ENCODE data around the gene LGALS1.
"Not testable (repeated sequence)": the region's sequence is repeated elsewhere in the genome, so short reads cannot be mapped to it uniquely, and the experiment has no call there.

The LGALS1 gene

DNA sequence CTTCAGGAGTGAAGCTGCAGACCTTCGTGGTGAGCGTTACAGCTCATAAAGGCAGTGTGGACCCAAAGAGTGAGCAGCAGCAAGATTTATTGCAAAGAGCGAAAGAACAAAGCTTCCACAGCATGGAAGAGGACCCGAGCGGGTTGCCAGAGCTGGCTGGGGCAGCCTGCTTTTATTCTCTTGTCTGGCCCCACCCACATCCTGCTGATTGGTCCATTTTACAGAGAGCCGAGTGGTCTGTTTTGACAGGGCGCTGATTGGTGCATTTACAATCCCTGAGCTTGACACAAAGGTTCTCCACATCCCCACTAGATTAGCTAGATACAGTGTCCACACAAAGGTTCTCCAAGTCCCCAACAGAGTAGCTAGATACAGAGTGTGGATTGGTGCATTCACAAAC lies 41.8 kb downstream of the LGALS1 start:
- H3K9me3 ChIP-seq (ENCODE audit: control insufficient read depth, low read depth, low read length); H3K27ac ChIP-seq (ENCODE audit: low read length); H3K36me3 ChIP-seq (ENCODE audit: control insufficient read depth, low read depth, low read length); H3K4me3 ChIP-seq (ENCODE audit: low read length); H3K9ac ChIP-seq (ENCODE audit: low read length); H3K4me1 ChIP-seq (ENCODE audit: control insufficient read depth, low read depth, low read length); H3K27me3 ChIP-seq (ENCODE audit: control insufficient read depth, insufficient read depth, low read length): not testable (repeated sequence)

DNA sequence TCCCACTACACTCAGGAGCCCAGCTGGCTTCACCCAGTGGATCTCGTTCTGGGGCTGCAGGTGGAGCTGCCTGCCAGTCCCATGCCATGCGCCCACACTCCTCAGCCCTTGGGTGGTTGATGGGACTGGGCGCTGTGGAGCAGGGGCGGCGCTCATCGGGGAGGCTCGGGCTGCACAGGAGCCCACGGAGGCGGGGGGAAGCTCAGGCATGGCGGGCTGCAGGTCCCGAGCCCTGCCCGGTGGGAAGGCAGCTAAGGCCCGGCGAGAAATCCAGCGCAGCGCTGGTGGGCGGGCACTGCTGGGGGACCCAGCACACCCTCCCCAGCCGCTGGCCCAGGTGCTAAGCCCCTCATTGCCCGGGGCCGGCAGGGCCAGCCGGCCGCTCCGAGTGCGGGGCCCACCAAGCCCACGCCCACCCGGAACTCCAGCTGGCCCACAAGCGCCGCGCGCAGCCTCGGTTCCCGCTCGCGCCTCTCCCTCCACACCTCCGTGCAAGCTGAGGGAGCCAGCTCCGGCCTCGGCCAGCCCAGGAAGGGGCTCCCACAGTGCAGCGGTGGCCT lies 42.4 kb downstream of the LGALS1 start:
- not testable (repeated sequence) for H3K4me1 ChIP-seq (ENCODE audit: control insufficient read depth, low read depth, low read length); H3K27ac ChIP-seq (ENCODE audit: low read length); H3K4me3 ChIP-seq (ENCODE audit: low read length); H3K9me3 ChIP-seq (ENCODE audit: control insufficient read depth, low read depth, low read length); H3K9ac ChIP-seq (ENCODE audit: low read length); H3K27me3 ChIP-seq (ENCODE audit: control insufficient read depth, insufficient read depth, low read length); H3K36me3 ChIP-seq (ENCODE audit: control insufficient read depth, low read depth, low read length)

GRCh38 chr22:37725551-37726240 lies 50.3 kb downstream of the LGALS1 start:
- H3K36me3 ChIP-seq (ENCODE audit: control insufficient read depth, low read depth, low read length): peaks cover 4% of the 10 kb centered on the region
- no peak overlapping the region for H3K9ac ChIP-seq (ENCODE audit: low read length)
- no peak overlapping the region for H3K27ac ChIP-seq (ENCODE audit: low read length)
- no peaks in the 10 kb centered on the region for H3K9me3 ChIP-seq (ENCODE audit: control insufficient read depth, low read depth, low read length)
- H3K4me3 ChIP-seq (ENCODE audit: low read length): no peak overlapping the region
- no peaks in the 10 kb centered on the region for H3K27me3 ChIP-seq (ENCODE audit: control insufficient read depth, insufficient read depth, low read length)
- no peaks in the 10 kb centered on the region for H3K4me1 ChIP-seq (ENCODE audit: control insufficient read depth, low read depth, low read length)

DNA sequence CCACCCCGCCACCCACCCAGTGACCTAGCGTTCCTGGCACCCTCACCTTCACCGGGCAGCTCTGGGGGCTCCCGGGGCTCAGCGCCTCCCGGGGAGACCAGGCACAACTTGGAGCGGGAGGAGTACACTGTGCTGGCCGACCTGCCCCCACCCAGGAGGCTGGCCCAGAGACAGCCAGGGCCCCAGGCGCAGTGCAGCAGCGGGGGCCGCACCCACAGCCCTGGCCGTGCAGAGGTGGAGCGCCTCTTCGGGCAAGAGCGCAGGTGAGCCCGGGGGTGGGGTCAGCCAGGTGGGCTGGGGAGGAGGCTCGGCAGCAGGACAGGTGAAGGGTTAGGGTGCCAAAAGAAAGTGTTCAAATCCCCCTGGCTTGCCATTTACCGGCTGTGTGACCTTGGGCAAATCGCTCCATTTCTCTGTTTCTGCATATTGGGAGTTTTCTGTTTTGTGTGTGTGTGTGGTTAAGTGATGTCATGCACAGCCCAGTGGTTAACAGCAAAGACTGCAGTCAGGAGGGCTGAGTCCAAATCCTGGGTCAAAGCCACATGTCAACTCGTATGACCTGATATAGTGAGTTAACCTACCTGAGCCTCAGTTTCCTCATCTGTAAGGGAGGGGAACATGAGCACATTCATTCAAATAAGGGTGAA lies 50.9 kb downstream of the LGALS1 start:
- Histone ChIP-seq H3K4me3 (ENCODE audit: low read length) (no peak overlapping the region), H3K36me3 (ENCODE audit: control insufficient read depth, low read depth, low read length) (peaks cover 4% of the 10 kb centered on the region), H3K9ac (ENCODE audit: low read length) (no peak overlapping the region), H3K27me3 (ENCODE audit: control insufficient read depth, insufficient read depth, low read length) (no peaks in the 10 kb centered on the region), H3K27ac (ENCODE audit: low read length) (no peak overlapping the region), H3K4me1 (ENCODE audit: control insufficient read depth, low read depth, low read length) (no peaks in the 10 kb centered on the region), H3K9me3 (ENCODE audit: control insufficient read depth, low read depth, low read length) (no peaks in the 10 kb centered on the region)

GRCh38 chr22:37728620-37729019 lies 53.2 kb downstream of the LGALS1 start:
- Histone ChIP-seq H3K27me3 (ENCODE audit: control insufficient read depth, insufficient read depth, low read length) (peaks cover 6% of the 10 kb centered on the region), H3K27ac (ENCODE audit: low read length) (no peak overlapping the region), H3K4me1 (ENCODE audit: control insufficient read depth, low read depth, low read length) (no peaks in the 10 kb centered on the region), H3K4me3 (ENCODE audit: low read length) (no peak overlapping the region), H3K9me3 (ENCODE audit: control insufficient read depth, low read depth, low read length) (no peaks in the 10 kb centered on the region), H3K9ac (ENCODE audit: low read length) (no peak overlapping the region), H3K36me3 (ENCODE audit: control insufficient read depth, low read depth, low read length) (peaks cover under 1% of the 10 kb centered on the region)

Measured in iPS-18a (cell line).